NCI-H128 (cell line): ENCODE data around the gene PROB1.
A peak's percentile ranks its signal among the peaks of the same experiment; 100 is the strongest.

ENCODE experiments used
- DNase-seq: peaks from one replicate; lab custom pipeline; 2025; ENCODE audit not compliant: unreplicated experiment; lab: John Stamatoyannopoulos, UW

Gene PROB1

DNA sequence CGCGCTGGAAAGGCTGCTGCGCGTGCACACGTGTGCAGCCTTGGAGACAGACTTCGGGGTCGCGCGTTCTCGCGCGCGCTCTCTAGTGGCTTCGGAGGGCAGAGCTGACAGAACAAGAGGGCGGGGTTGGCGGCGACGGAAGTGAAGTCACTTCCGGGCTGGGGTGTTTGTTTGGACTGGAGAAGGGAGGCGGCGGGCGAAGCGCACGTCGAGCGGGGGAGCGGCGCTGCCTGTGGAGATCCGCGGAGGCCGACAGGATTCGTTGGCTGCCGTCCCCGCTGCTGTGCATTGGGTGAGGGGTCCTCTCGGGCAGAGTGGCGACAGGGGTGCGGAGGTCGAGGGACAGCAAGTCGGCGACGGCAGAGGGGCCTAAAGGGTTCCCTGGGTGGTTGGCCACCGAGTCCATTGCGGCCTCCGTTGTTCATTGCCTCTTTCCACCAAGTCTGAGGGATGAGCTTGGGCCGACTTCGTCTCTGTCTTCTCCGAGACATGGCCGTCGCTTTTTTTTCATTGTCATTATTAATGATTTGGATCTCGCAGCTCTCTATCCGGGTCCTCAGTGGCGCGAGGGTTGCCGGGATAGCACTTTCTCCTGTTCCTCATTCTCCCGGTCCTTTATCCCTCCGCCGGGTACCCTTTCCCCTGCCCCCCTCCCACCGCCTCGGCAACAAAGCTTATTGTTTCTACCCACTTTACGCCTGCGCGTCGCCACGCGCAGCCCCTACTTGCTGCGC lies 53.0 kb downstream of the PROB1 start, which contains the start of gene PAIP2:
Gene PAIP2, plus strand, starts transcription at position 166 of the 734 bp plus-strand sequence. CDS start 21,931 bp downstream, outside the sequence.
- peak; percentile 85 for DNase-seq

DNA sequence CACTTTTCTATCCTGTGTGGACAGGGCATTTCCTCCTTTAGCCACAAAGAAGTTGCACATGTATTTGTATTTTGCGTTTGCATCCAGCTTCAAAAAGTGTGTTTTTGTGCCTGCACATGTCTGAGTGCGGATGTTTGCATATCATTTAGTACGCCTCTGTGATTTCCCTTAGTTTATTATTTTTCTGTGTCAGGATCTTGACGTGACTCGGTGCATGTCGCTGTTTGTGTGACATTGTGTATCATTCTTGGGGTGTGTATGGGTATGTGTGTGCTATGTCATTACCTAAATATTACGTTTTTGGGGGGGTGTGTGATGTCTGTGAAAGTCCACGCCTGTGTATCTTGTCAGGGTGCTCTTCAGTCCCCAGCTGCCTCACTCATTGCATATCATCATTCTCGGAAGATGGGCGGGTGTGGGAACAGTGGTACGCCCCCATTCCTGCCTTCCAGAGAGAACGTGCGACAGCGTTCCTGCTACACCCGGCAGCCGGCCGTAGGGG lies 53.7 kb downstream of the PROB1 start:
- no peak for DNase-seq
